ENCODE data around the gene TRMT112. TPM values are rescaled to one million over a fixed set of nuclear protein-coding genes. Genes with fewer than 3 reads are reported as not detected.
A peak's percentile ranks its signal among the peaks of the same experiment; 100 is the strongest.
"Not testable (repeated sequence)": the region's sequence is repeated elsewhere in the genome, so short reads cannot be mapped to it uniquely, and the experiment has no call there.

Gene TRMT112
- total RNA-seq, 1 donor from 2014 or later, result 259 TPM

GRCh38 chr11:64334764-64335735 lies 17.7 kb upstream of the TRMT112 start:
- DNase-seq (ENCODE audit: extremely low read depth, low read depth, low spot score), result no peak

- no peak for DNase-seq (ENCODE audit: extremely low read depth, low read depth, low spot score)
These were observed 16.2 kb upstream of the TRMT112 start for GRCh38 chr11:64333556-64333955.

GRCh38 chr11:64331569-64332371 lies 14.4 kb upstream of the TRMT112 start:
- peak; percentile 42 for DNase-seq (ENCODE audit: extremely low read depth, low read depth, low spot score)

GRCh38 chr11:64330888-64331287 lies 13.5 kb upstream of the TRMT112 start:
- DNase-seq (ENCODE audit: extremely low read depth, low read depth, low spot score), result no peak

- DNase-seq (ENCODE audit: extremely low read depth, low read depth, low spot score), result no peak
These were observed 10.6 kb upstream of the TRMT112 start for GRCh38 chr11:64327993-64328392.

GRCh38 chr11:64327375-64327774 lies 10.0 kb upstream of the TRMT112 start:
- no peak for DNase-seq (ENCODE audit: extremely low read depth, low read depth, low spot score)

- DNase-seq (ENCODE audit: extremely low read depth, low read depth, low spot score), result no peak
These were observed 7.5 kb upstream of the TRMT112 start for GRCh38 chr11:64324692-64325469.

GRCh38 chr11:64323984-64324383 lies 6.6 kb upstream of the TRMT112 start:
- DNase-seq (ENCODE audit: extremely low read depth, low read depth, low spot score), result not testable (repeated sequence)

GRCh38 chr11:64323373-64323772 lies 6.0 kb upstream of the TRMT112 start:
- no peak for DNase-seq (ENCODE audit: extremely low read depth, low read depth, low spot score)

- DNase-seq (ENCODE audit: extremely low read depth, low read depth, low spot score), result no peak
These were observed 5.5 kb upstream of the TRMT112 start for GRCh38 chr11:64322925-64323260.

- DNase-seq (ENCODE audit: extremely low read depth, low read depth, low spot score), result no peak
These were observed 4.2 kb upstream of the TRMT112 start for GRCh38 chr11:64321533-64321932.

- DNase-seq (ENCODE audit: extremely low read depth, low read depth, low spot score), result no peak
These were observed 3.7 kb upstream of the TRMT112 start for GRCh38 chr11:64321026-64321425.

- no peak for DNase-seq (ENCODE audit: extremely low read depth, low read depth, low spot score)
These were observed 3.2 kb upstream of the TRMT112 start for GRCh38 chr11:64320556-64320955.

GRCh38 chr11:64318766-64319761 lies 1.7 kb upstream of the TRMT112 start:
- no peak for DNase-seq (ENCODE audit: extremely low read depth, low read depth, low spot score)

GRCh38 chr11:64317961-64318765 lies 804 bp upstream of the TRMT112 start, which contains the start of gene PRDX5:
TSS of gene PRDX5 (plus strand) at chr11:64318121. CDS start at chr11:64318216, 95 bp downstream.
- peak; percentile 61 for DNase-seq (ENCODE audit: extremely low read depth, low read depth, low spot score)

- no peak for DNase-seq (ENCODE audit: extremely low read depth, low read depth, low spot score)
These were observed 561 bp downstream of the TRMT112 start for GRCh38 chr11:64316672-64317324.

GRCh38 chr11:64315667-64316526 lies 1.5 kb downstream of the TRMT112 start:
- not testable (repeated sequence) for DNase-seq (ENCODE audit: extremely low read depth, low read depth, low spot score)
